Measurements from ENCODE around the gene NMU. TPM values are rescaled to one million over a fixed set of nuclear protein-coding genes. Genes with fewer than 3 reads are reported as not detected.
A peak's percentile ranks its signal among the peaks of the same experiment; 100 is the strongest.

The NMU gene
- polyA plus RNA-seq, 1 experiment, result not detected

DNA sequence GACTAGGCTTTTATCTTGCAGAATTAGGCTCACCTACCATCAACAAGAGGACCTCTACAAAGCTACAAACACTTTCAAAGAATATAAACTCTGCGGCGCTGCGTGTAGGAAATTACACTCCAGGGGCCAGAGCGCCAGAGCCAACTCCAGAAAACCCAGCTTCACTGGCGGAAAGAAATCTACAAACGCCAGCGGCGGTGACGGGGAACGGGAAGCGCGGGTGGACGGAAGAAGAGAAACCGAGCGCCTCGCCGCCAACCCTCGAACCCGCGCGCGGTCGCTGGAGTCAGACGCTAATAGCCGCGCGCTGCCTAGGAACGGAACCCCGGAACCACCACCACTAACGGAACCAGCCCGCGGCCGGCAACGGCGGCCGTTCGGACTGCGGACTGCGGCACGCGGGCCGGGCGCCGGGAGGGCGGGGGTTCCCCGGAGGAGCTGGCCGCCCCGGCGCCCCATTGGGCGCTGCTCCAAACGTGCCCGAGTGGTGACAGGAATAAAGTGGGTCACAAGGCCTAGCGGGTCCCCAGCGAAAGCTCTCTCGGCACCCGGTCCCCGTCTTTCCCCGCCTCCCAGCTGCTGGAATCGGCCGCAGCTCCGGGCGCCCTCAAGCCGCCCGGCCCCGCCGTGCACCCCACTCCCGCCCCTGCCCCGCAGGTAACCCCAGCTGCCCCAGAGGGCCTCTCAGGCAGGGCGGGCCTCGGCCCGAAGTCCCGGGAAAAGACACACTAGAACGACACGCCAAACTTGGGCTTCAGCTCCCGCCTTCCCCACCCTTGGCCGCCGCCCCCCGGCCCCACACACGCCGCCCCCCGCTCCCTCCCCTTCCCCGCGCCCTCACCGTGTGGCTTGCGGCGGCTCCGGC, 90.2 kb downstream of the NMU start:
- H3K36me3 ChIP-seq (ENCODE audit: control insufficient read depth, insufficient read depth, low read length), result no peaks in the 10 kb centered on the region
- no peak for DNase-seq (ENCODE audit: low read depth)
- H3K27me3 ChIP-seq (ENCODE audit: control insufficient read depth, insufficient read depth, low read length), result no peaks in the 10 kb centered on the region
- POLR2A ChIA-PET, result interaction anchor here (0.6 to 1.1 kb wide), 3 partner anchors 21 to 200 kb away, joined by 3 to 4 read pairs (median 3); partner anchors contain the start of gene SRD5A3
- CTCF ChIA-PET, result interaction anchor here (0.6 to 1.6 kb wide), 8 partner anchors 8 to 574 kb away, joined by 3 to 14 read pairs (median 3); partner anchors contain the start of gene SRD5A3
- TF ChIP-seq, protein P1, sequence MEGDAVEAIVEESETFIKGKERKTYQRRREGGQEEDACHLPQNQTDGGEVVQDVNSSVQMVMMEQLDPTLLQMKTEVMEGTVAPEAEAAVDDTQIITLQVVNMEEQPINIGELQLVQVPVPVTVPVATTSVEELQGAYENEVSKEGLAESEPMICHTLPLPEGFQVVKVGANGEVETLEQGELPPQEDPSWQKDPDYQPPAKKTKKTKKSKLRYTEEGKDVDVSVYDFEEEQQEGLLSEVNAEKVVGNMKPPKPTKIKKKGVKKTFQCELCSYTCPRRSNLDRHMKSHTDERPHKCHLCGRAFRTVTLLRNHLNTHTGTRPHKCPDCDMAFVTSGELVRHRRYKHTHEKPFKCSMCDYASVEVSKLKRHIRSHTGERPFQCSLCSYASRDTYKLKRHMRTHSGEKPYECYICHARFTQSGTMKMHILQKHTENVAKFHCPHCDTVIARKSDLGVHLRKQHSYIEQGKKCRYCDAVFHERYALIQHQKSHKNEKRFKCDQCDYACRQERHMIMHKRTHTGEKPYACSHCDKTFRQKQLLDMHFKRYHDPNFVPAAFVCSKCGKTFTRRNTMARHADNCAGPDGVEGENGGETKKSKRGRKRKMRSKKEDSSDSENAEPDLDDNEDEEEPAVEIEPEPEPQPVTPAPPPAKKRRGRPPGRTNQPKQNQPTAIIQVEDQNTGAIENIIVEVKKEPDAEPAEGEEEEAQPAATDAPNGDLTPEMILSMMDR (IDR thresholded peaks at IDR 0.05; ENCODE audit: insufficient read depth, low read depth, low read length), result no peak
- H3K4me3 ChIP-seq (ENCODE audit: low read depth, low read length), result peak overlapping the region; percentile 56

Other genes with a start within 250 kb of the NMU start
- 129 and 152 TPM in 2 replicates for gene TMEM165, start 240.3 kb downstream of the NMU start, polyA plus RNA-seq (2011; rRNA removed)
- gene CLOCK, start 89.4 kb downstream of the NMU start, polyA plus RNA-seq (2011; rRNA removed), result 14.5 and 21.2 TPM in 2 replicates
- not detected in 2 replicates for gene PDCL2, start 44.1 kb downstream of the NMU start, polyA plus RNA-seq (2011; rRNA removed)
- gene EXOC1L, start 183.5 kb upstream of the NMU start, polyA plus RNA-seq (2011; rRNA removed), result not detected in 2 replicates
- gene EXOC1, start 217.3 kb upstream of the NMU start, polyA plus RNA-seq (2011; rRNA removed), result 11.6 and 25.4 TPM in 2 replicates